Upper lobe of left lung (tissue), 4 donors: Measurements from ENCODE around the gene VEGFB.

Experiments used
- CTCF ChIP-seq, 6 experiments: fragments of 450-650 bp in 4 of 6; fragments of 200-600 bp in 2 of 6; sonication (generic) in 2 of 6; IDR thresholded peaks; one replicate each; pipeline ENCODE4 v1.5.1; 2016 to 2019; ENCODE audit warnings: antibody characterized with exemption in 6 of 6
- POLR2A ChIP-seq, 4 donors: fragments of 450-650 bp; IDR thresholded peaks; one replicate each; pipeline ENCODE4 v1.5.1; 2016 to 2017; ENCODE audit warnings: antibody characterized with exemption in 4 of 4, mild to moderate bottlenecking in 2 of 4
- POLR2AphosphoS5 ChIP-seq, 2 donors: sonication (generic); formaldehyde crosslinking; IDR thresholded peaks; one replicate each; pipeline ENCODE4 v1.5.1; 2017; ENCODE audit warnings: antibody characterized with exemption in 2 of 2

GRCh38 chr11:64219755-64220154 lies 14.6 kb upstream of the VEGFB start:
- TF ChIP-seq POLR2A (IDR thresholded peaks at IDR 0.05) (no peak), CTCF (IDR thresholded peaks at IDR 0.05) (no peak), POLR2AphosphoS5 (IDR thresholded peaks at IDR 0.05) (no peak)
